Stromal cell of bone marrow (primary cell): ENCODE measurements around the gene TFE3.

Source experiments
- DNase-seq: peaks from one replicate; pipeline ENCODE4 v3.0.0-alpha.2; 2012; ENCODE audit warnings: low read depth

The TFE3 gene

DNA sequence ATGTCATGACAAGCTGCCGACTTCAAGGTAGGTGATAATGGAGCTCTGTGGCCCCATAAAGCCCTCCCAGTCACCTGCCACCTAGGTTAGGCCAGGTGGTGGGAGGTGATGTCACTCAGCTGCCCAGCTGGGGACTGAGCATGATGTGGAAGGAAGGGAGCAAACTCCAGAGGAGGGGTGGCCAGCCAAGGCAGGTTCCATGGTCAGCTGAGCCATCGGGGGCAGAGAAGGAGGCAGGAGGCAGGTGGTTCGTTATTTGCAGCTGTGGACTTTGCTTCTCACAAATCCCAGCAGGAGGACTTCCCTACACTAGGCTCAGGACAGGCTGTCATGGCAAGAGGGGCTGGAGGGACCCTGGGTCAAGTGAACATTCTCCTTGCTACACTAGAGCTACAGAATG is 17.8 kb upstream of the TFE3 start:
- DNase-seq = no peak

DNA sequence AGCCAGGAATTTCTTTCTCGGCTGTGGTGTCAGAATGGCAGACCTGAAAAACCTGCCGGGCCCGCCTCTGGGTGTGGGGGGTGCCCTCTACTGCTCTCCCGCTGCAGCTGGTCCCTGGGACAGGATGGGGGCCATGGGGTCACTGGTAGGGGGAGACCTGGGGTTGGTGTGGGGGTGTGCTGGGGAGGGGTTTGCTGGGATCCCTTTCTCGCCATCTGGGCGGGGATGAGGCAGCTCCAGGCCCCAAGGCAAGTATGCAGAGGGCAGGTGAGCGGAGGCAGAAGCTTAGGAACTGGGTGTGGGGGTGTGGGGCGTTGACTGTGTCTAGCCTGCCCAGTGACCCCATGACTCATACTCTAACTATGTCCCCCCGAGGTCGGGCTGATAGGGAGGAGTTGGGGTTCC is 16.5 kb upstream of the TFE3 start:
- no peak for DNase-seq

DNA sequence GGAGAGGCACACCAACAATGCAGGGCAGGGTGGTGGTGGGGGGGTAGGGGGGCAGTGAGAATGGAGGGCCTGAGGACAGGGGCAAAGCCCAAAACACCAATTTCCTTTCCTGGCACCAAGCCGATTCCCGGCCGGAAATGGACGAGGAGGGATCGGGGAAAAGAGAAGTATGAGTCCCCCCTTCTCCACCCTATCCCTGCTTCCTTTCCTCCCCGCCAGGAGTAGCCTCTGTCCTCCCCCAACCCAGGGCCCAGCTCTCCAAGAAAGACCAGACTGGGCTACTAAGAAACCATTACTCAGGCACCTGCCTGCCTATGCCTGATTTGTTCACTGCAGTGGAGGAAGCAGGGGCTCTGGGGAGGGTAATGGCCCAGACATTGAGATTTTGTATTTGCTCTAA is 16.0 kb upstream of the TFE3 start:
- DNase-seq = no peak

DNA sequence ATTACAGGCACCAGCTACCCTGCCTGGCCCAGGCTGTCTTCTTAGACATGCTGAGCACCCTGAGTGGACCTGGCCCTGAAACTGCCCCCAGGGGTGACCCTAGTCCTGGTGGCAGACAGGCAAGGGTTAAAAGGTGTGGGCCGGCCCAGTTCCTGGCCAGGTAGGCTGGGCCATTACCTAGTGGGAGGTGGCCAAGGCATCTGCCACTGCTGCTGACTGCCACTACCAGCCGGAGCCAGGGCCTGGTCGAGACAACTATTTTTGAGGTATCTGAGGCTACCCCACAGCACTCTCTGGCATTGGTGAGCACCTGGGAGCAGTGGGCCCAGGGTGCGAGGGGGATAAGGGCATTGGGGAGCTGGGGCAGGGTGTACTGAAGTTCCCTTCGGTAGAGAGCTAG is 15.6 kb upstream of the TFE3 start, which contains the start of gene CCDC120:
Gene CCDC120 (plus strand): TSS at position 206 of the 400 bp plus-strand sequence. CDS start 3,043 bp downstream, outside the sequence.
- DNase-seq = no peak

DNA sequence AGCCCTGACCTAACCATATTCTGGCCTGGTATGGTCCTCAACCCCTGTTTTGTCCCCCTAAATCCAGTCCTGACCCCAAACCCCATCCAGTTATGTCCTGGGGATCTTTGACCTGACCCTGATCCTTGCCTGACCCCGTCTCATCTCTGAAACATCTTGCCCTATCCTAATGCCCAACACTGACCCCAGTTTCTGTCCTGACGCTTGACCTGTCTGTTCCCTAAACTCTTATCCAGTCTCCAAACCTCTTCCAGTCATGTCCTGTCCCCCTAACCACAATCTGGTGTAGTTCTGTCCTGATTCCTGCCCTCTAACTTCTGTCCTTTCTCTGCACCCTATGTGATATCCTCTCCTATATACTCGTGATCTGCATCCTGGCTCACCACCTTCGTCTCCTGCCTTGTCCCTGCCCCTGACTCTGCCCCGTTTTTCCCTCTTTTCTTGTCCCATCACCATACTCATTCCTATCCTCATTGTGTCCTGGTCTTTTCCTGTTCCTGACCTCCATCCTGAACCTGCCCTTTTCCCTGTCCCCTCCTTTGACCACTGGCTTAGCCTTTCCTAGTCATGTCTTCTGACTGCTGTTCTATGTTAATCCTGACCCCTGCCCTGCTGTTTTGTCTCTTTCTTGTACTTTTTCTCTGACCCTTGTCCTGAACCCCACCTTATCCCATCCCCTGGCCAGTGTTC is 11.1 kb upstream of the TFE3 start:
- DNase-seq = no peak

DNA sequence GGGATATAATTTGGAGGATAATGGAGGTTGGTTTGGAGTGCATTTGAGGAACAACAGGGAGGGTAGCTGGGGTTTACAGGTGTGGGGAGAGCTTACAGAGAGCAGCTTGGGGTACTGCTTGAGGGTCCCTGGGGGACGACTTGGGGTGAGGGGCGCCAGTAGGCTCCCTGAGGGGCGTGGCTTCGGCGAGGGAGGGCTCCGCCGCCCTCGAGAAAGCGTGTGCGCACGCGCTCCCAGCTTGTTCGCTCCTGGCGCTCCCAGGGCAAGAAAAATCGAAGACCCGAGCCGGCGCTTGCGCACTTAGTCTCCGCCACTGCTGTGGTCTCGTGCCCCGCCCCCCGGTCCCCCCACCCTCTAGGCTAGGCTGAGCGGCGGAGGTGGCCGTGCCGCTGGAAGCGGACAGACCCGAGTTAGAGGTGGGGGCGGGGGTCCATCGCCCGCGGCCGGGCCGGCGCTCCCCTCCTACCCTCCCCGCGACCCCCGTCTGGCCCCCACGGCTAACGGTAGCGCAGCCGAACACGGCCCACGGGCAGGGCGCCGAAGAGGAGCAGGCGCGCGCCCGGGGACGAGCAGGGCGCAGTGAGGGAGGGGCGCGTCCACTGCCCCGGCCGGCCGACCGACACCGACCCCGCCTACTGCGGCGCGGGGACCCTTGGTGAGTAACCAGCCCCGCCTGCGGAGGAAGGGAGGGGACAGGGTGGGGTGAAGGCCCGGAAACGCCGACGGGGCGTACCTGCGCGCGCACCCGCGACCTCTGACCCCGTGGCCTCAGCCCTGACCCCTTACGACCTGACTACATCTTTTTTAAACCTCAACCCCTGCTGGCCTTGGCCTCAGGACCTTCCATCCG is 10.3 kb upstream of the TFE3 start:
- no peak for DNase-seq

DNA sequence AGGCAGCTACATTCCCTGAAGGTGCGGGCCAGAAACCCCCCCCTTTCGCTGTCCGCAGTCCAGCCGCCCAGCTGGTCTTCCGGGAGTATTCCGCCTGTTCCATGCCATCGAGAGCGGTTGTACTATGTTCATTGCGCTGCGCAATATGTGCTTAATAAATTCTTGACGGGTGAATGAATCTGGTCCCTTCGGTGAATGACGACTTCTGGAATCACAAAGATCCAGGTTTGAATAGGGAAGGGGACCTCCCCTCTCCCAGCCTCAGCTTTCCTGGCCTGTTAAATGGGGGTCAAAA is 777 bp upstream of the TFE3 start:
- no peak for DNase-seq

DNA sequence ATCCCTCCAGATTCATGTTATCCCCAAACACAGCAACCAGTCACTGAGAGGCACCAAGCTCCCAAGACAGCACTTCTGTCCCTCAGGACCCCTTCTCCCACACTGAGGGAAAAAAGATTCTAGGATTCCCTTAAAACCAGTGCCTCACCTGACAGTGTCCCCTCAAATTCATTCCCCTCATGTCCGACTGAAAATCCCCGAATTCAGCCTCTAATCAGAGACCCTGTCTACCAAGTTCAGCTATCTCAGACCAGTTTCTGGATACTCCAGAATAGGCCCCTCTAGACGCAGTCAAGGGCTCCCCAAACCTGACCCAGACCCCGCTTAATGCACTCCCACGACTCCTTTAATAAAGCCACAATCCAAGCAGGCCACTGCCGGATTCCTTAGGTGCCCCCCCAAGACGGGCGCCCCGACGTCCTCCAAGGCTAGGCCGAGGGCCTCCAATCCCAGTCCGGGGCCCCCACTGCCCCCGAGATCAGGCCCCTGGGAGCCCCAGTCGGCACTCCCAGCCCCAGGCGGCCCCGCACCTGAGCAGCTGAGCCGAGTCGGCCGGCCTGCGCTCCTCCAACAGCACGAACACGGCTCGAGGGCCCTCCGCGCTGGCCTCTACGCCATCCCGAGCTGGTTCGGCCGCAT is 457 bp downstream of the TFE3 start:
- no peak for DNase-seq

DNA sequence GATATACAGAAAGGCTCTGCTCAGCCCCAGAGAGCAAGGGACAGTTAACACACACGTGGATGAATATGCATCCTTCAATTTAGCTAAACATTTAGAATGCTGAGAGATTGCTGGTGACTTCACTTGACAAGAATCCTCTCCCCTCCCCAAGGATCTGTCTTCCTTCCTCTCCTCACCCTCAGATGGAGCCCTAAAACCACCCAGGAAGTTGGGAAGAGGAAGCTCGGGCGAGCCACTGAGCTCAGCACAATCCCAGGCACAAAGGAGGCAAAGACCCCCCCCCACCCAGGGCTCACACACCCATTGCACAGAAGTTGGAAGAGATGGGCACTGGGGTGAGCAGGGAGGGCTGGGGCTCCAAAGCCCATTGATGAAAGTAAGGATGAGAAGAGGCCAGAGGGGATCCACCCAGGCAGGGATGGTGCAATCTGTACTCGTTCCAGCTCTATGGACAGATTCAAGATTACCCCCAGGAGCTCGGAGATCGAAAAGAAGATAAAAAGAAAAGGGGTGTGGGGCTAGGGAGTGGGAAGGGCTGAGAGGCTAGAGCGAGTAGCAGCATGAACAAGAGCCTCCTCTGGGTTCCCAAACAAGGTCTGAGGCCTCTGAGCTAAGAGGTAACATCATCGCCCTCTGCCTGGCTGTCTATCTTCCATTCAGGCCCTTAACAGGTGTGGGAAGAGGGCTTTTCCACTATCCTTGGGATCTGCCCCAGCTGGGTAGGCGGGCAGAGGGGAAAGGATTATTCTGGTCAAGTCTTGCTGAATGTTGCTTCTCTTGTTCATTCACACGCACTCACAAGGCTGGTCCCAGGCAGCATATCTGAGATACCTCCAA is 1.2 kb downstream of the TFE3 start:
- no peak for DNase-seq

DNA sequence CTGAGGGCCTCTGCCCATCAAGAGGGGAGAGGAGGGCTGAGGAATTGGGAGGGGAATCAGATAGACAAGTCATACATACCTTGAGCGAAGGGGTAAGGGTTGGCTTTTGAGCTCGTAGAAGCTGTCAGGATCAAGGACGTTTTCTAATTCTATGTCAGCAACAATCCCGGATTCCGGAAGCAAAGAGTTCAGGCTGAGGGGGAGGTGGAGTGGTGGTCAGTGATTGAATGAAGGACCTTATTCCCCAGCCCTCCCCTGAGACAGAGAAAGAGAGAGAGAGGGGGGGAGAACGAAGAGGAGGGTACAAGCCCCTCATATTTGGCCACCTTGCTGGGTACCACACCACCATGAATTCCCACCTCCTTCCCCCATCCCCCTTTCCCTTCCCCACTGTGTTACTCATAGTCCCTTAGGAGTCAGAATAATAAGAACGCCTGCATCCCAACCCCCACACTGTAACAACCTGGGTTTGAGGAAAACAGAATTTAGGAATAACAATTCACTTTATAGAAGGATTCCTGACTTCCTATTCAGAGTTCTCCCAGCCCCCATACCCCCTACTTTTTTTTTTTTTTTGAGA is 2.7 kb downstream of the TFE3 start:
- DNase-seq = no peak

DNA sequence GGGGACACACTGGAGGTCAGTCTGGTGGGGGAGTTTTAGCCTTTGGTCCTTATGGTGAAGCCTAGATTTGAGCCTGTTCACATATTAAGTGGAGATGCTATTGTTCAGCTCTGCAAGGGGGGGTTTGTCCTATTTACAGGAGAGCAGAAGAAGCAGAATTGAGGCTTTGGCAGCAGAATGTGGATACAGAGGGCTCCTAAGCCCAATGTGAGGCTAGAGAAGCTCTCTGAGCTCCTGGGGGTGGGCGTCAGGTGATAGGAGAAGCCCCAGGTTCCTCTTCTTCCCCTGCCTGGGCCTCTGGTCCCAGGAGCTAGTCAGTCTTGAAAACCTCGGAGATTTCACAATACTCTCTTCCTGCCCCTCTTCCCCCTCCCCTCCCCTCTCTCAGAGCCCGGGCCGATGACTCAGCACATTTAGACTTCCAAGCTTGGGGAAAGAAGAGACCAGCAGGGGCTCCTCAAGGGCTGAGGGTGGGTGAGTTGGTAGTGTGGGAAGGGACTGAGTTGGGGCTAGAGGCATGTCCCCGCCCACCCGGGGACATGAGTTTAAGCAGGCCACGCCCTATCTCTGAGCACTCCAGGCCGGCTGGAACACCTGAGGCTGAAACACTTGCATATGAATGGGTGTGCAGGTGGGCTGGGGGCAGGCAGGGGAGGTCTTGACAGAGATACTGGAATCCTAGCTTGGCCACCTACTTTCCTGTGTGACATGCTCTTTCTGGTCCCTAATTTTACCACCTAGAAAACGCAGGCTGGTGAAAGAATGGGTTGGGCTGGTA is 3.4 kb downstream of the TFE3 start:
- peak; percentile 86 for DNase-seq

DNA sequence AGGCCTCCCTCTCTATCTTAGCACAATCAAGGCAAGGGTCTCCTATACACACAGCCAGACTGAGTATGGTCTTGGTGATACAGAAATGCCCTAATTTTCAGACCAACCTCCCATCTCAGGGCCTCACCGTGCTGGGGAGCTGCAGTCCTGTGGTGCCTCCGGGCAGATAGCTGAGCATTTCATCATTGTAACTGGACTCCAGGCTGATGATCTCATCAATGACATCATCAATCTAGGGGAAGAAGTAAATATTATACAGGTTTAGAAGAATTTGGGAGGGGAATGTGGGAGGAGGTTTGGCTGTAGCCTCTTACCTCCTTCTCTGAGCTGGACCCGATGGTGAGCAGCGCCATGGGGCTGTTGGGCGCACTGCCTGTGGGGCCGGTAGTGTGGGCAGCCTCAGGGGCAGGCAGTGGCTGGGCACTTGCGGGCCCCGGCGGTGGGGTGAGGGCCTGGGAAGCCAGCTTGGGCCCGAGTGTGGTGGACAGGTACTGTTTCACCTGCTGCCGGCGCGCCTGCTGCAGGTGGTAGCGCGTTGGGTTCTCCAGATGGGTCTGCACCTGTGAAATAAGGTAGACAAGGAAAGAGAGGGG is 5.2 kb downstream of the TFE3 start:
- no peak for DNase-seq

DNA sequence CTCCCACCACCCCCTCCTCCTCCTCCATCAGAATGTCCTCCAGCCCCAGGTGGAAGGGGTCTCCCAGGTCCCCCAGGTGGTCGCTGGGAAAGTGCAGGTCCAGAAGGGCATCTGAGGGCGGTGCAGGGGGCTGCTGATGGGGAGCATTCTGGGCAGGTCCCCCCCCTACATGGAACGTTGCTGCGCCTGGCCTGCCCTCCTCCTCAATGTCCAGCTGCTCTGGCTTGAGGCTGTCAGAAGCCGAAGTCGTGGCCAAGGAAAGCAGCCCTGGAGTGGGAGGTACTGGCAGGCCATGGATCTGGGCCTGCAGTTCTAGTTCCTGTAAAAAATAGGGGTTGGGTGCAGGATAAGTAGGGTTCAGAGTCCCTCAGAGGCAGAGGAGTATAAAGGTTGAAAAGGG is 12.9 kb downstream of the TFE3 start:
- DNase-seq = no peak

DNA sequence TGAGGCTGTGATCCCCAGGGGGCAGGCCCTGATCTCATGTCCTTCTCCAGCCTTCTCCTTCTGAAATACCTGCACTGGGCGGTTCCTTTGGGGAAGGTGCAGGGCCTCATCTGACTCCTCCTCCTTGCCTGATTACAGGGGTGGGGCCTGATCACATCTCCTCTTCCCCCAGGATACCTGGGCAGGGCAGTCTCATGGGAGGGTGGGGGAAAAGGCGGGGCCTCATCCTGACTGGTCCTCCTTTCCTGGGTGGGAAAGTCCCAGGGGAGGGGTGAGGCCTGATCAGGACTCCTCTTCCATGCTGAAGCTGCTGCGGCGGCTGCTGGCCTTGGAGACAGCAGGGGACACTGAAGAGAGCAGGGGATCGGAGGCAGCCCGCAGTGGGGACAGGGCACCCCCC is 13.3 kb downstream of the TFE3 start:
- no peak for DNase-seq

DNA sequence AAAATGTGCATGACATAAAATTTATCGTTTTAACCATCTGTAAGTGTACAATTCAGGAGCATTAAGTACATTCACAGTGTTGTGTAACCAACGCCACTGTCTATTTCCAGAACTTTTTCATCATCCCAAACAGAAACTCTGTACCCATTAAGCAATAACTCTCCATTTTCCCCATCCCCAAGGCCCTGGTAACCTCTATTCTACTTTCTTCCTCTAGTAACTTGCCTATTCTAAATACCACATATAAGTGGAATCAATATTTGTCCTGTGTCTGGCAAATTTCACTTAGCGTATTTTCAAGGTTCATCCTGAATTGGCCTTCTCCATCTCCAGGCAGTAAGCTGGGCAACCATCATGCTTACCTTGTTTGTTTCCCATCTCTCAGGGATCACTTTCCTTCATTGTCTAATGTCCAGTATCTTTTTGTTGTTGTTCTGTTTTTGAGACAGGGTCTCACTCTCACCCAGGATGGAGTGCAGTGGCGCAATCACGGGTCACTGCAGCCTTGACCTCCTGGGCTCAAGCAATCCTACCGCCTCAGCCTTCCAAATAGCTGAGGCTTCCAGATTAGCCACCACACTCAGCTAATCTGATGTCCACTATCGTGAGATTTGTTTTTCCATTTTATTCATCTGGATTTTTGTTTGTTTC is 23.4 kb downstream of the TFE3 start:
- no peak for DNase-seq

DNA sequence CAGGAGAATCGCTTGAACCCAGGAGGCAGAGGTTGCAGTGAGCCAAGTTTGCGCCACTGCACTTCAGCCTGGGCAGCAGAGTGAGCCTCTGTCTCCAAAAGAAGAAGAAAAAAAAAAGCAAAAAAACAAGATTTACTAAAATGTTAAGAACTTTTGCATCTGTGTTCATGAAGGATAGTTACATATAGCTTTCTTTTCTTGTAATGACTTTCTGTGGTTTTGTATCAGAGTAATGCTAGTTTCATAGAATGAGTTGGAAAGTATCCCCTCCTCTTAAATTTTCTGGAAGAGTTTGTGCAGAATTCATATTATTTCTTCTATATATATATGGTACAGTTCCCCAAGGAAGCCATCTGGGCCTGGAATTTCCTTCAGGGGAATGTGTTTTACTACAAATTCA is 24.1 kb downstream of the TFE3 start:
- DNase-seq = no peak

DNA sequence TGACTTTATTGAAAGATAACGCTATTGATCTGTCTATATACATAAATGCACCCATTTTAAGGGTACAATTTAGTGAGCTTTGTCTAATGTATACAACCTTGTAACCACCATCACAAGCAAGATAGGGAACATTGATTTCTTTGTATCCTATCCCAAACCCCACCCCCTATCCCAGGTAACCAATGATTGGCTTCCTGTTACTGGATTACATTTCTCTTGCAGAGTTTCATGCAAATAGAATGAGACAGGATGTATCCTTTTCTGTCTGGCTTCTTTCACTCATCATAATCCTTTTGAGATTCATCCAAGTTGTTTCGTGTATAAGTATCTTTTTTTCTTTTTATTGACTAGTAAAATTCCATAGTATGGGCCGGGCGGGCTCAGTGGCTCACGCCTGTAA is 39.5 kb downstream of the TFE3 start:
- no peak for DNase-seq

DNA sequence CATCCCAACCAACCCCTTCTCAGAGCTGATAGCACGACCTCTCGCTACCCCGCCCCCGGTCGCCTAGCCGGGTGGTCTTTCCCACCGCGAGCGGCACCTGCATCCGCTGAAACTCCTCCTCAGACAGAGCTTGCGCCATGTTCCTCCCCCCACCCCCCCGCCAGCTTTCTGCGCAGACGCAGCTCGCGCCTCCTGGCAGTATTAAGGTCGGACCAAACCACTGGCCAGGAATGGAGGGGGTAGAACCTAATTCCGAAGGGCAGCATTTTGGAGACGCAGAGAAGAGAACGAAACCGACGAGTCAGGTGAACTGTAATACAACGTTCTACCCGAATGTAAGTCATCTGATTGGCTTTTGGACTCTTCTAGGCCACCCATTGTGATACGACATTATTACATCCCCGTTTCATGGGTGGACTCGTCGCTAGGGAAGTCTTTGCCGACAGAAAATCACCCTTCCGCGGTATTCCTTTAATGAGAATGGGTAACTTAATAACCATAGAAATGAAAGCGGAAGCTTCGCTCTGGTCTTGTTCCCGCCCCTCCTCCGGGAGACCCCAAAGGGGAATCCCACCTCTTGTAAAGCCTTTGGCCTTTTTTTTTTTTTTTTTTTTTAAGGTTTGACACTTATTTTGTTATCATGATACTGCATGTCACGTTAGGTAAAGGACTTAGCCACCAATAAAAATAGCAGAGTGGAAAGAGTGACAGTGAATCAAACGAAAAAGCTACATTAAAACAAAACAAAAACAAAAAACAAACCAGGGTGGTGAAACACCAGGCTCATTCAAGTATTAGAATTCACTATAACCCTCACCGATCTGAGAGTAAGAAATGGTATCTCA is 40.8 kb downstream of the TFE3 start, which contains the start of gene GRIPAP1:
Gene GRIPAP1 (minus strand): TSS at position 174 of the 845 bp plus-strand sequence. CDS start 35 bp downstream, at position 139.
- DNase-seq = peak; percentile 62

DNA sequence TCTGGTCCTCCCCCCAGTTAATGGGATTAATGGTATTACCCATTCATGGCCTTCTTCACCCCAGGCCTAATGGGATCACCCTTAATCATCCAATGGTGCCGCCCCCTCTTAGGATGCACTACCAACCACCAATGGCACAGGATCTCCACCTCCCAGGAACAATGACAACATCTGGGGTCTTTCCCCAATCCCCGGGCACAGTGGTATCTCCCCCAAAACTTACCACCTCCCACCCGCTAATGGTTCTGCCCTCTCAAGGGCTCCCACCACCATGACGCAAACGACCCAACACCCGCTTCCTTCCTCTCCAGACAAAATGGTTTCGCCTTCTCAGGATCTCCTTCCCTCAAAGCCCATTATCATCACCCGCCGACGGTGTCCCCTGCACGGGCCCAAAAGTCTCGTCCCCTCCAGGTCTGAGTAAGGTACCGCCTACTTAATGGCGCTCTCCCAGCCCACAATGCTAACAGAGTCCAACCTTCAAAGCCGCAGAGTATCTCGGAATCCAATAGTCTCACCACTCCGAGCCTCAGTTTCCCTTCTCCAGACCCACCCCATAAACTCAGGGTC is 41.6 kb downstream of the TFE3 start:
- no peak for DNase-seq
